Measurements from ENCODE around the gene OFD1.

DNA sequence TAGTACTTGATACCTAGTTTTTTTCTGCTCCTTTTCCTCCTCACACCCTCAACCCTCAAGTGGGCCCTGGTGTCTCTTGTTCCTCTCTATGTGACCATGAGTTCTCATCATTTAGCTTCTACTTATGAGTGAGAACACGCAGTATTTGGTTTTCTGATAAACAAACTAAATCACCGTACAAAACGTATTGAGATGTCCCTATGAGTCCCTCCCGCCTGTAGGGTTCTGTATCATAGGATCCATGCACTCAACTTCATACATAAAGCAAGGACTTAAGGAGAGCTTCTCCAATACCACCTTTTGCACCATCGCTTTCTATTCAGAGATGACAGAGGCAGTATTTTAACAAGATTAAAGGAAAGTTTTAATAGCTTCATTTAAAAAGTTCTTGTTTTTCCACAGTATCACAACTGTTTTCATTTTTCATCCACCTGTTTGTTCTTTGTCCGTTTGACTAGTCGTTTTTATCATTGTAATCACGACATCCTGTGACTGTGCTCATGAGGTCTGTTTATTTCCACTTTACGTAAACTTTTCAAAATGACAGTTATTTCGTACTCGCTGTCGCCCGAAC lies 46.1 kb upstream of the OFD1 start:
- TF ChIP-seq, protein P1, sequence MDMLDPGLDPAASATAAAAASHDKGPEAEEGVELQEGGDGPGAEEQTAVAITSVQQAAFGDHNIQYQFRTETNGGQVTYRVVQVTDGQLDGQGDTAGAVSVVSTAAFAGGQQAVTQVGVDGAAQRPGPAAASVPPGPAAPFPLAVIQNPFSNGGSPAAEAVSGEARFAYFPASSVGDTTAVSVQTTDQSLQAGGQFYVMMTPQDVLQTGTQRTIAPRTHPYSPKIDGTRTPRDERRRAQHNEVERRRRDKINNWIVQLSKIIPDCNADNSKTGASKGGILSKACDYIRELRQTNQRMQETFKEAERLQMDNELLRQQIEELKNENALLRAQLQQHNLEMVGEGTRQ (IDR thresholded peaks at IDR 0.05; ENCODE audit: low read length), result no peak
- TF ChIP-seq, protein P2, sequence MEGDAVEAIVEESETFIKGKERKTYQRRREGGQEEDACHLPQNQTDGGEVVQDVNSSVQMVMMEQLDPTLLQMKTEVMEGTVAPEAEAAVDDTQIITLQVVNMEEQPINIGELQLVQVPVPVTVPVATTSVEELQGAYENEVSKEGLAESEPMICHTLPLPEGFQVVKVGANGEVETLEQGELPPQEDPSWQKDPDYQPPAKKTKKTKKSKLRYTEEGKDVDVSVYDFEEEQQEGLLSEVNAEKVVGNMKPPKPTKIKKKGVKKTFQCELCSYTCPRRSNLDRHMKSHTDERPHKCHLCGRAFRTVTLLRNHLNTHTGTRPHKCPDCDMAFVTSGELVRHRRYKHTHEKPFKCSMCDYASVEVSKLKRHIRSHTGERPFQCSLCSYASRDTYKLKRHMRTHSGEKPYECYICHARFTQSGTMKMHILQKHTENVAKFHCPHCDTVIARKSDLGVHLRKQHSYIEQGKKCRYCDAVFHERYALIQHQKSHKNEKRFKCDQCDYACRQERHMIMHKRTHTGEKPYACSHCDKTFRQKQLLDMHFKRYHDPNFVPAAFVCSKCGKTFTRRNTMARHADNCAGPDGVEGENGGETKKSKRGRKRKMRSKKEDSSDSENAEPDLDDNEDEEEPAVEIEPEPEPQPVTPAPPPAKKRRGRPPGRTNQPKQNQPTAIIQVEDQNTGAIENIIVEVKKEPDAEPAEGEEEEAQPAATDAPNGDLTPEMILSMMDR (IDR thresholded peaks at IDR 0.05; ENCODE audit: control extremely low read depth in 1 of 3, insufficient read depth in 1 of 3, low read depth in 1 of 3, low read length in 3 of 3), result no peak

Measured in H1 (cell line).